Spleen (tissue), 7 donors: ENCODE data around the gene TRAPPC12.

Experiments used
- CTCF ChIP-seq, 11 experiments: fragments of 200-600 bp in 7 of 11; fragments of 450-650 bp in 4 of 11; sonication (generic) in 4 of 11; IDR thresholded peaks in 8 of 11; conservative IDR thresholded peaks in 3 of 11; 1 replicate in 7 of 11; 2 replicates in 4 of 11; pipeline versions ENCODE4 v1.4.0 to v1.8.0; 2016 to 2021; ENCODE audit warnings: antibody characterized with exemption in 11 of 11, inconsistent platforms in 4 of 11, mild to moderate bottlenecking in 1 of 11
- POLR2A ChIP-seq, 3 donors: fragments of 450-650 bp; IDR thresholded peaks; one replicate each; pipeline ENCODE4 v1.5.1; 2017; ENCODE audit warnings: antibody characterized with exemption in 3 of 3, mild to moderate bottlenecking in 1 of 3
- donor health status: DM: no; HTN: no; CAD: no; lungs with moderate emphysema.
- donor health status: DM: no; HTN: no; CAD: no.
- donor health status: DM: no; HTN: no; CAD: no.

- no peak for TF ChIP-seq CTCF (IDR thresholded peaks at IDR 0.05 in 8 of 11, conservative IDR thresholded peaks at IDR 0.05 in 3 of 11)
- no peak for TF ChIP-seq POLR2A (IDR thresholded peaks at IDR 0.05)
These were observed 17.5 kb downstream of the TRAPPC12 start for GRCh38 chr2:3396920-3397559.
